Epidermal melanocyte (primary cell): ENCODE results near the gene MYO7A.

Experiments used
- DNase-seq: peaks from one replicate; pipeline ENCODE4 v3.0.0; 2011; ENCODE audit warnings: low spot score; ENCODE audit not compliant: insufficient read length

The MYO7A gene

GRCh38 chr11:77111946-77112345 lies 16.1 kb upstream of the MYO7A start:
- no peak for DNase-seq

GRCh38 chr11:77112641-77113381 lies 15.2 kb upstream of the MYO7A start:
- DNase-seq: no peak

DNA sequence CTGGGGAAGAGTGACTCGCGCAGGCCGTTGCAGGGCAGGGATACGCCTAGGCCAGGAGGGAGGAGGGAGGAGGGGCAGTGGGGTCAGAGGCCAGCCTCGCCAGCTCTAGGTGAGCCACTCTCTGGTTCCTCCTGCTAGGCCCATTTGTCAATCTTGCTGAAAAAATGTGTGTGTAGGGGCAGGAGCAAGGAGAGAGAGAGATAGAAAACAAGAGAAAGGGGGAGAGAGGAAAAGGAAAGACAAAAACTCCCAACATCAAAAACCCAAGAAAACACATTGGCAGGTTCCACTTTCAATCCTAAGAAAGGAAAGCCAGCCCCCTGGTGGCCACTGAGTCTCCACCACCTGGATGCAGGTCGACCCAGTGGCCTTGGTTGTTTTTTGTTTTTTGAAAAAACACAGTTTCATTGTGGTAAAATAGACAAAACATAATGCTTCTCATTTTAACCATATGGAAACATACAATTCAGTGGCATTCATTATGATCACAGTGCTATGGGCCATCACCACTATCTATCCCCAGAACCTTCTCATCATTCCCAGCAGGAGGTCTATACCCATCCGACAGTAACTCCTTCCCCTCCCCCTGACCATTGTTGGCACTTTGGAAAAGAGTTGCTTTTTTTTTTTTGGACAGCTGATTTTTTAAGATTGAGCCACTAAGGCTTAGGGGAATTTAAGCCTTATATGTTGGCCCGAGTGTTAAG lies 14.5 kb upstream of the MYO7A start:
- no peak for DNase-seq

- DNase-seq: no peak
Measured at GRCh38 chr11:77114089-77114463, 14.0 kb upstream of the MYO7A start.

GRCh38 chr11:77115181-77115611 lies 12.8 kb upstream of the MYO7A start:
- no peak for DNase-seq

GRCh38 chr11:77115956-77116355 lies 12.1 kb upstream of the MYO7A start:
- DNase-seq: no peak

DNA sequence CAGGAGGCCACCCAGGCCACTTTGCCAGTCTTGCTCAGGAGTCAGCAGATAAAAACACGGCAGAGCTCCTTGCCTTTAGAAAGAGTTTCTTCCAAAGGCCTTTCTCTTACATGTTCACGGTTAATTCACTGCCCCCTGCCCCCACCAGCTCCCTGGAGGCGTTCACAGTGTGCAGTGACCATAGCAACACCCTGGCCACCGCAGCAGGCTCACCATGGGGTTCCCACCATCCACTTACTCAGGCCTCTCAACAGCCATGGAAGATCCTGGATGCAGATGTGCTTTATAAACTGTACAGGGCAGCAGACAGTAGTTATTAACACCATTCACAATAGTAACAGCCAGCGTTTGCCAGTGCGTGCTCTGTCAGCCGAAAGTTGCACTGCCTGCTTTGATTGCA lies 10.6 kb upstream of the MYO7A start:
- DNase-seq: no peak

DNA sequence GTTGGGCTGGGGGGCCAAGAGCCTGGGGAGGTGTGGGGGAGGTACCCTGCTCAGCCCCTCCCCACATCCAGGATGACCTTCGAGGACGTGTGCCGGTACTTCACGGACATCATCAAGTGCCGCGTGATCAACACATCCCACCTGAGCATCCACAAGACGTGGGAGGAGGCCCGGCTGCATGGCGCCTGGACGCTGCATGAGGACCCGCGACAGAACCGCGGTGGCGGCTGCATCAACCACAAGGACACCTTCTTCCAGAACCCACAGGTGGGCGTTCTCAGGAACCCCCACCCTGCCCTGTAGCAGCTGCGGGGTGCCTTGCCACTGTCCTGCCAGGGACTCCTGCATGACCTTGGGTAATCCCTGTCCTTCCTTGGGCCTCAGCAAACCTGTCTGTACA lies 10.0 kb upstream of the MYO7A start:
- DNase-seq: no peak

GRCh38 chr11:77118971-77119370 lies 9.1 kb upstream of the MYO7A start:
- DNase-seq: no peak

DNA sequence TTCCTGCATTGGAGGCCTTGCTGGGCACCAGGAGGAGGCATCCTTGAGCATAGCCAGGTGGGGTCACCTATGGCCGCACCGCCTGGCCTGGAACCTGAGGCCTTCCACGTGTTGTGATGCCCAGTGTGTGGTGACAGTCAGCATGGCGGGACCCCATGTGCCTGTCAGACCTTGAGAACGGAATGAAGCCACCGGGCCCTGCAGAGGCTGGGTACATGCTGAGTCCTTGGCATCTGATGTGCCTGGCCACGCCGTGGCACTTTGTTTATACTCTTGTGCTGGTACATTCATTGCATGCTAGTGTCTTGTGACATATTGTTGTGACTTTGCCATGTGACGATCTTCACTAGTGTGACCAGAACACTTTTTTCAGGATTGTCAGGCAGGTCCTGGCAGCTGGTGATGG lies 8.5 kb upstream of the MYO7A start:
- no peak for DNase-seq

DNA sequence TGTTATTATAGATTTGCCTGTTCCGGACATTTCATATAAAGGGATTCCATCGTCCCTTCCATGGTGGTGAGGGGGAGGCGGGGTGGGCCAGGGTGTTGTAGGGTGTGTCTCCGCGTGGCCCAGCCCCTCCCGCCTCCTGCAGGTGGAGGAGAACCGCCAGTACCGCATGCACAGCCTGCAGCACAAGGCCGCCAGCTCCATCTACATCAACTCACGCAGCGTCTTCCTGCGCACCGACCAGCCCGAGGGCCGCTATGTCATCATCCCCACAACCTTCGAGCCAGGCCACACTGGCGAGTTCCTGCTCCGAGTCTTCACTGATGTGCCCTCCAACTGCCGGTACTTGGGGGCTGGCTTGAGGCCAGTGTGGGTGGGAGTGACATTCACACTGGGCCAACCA lies 7.5 kb upstream of the MYO7A start:
- no peak for DNase-seq

GRCh38 chr11:77121096-77121640 lies 6.9 kb upstream of the MYO7A start:
- no peak for DNase-seq

DNA sequence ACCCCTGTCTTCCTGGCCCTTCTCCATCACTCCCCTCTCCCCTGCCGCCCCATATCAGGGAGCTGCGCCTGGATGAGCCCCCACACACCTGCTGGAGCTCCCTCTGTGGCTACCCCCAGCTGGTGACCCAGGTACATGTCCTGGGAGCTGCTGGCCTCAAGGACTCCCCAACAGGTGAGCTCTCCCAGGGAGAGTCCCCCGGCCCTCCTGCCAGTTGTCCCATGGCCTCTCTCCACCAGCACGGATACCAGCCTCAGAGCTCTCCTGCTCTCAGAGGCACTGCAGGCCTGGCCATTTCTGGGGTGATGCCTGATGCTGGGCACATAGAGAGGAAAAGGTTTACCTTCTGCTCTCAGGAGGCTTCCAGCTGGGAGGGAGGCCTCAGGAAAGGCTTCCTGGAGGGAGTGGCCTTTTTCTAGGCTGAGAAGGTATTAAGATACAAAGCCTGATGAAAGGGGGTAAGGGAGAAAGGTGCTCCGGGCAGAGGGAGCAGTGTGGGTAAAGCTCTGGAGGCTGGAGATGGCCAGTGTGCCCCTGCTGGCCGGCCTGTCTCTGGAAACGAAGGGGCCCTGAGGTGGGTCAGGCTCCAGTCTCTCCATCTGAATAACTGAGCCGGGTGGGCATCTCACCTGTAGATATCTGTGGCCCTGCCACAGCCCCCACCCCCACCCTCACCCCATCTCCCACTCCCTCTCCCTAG lies 6.0 kb upstream of the MYO7A start:
- no peak for DNase-seq

DNA sequence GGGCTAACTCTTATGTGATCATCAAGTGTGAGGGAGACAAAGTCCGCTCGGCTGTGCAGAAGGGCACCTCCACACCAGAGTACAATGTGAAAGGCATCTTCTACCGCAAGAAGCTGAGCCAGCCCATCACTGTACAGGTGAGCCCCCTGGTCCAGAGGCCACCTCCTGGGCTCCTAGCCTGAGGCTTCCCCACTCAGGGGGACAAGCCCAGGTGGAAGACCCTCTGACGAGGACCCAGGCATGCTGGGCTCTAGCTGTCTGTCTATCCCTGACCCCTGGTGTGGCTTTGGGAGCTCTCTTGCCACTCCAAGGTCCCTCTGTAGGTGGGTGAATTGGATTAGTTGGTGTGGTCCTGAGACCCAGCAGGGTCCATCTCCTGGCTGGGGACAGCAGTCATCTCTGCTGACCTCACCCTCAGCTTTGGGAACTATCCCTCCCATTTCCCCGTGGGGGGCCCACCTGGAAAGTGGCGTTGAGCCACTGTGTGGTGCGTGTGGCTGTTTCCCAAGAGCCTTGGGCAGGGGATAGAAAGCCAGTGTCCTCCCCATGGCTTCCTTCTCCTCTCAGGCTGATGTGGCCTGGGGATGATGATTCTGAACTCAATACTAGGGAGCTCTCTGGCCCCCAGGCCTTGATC lies 5.4 kb upstream of the MYO7A start:
- DNase-seq: no peak

DNA sequence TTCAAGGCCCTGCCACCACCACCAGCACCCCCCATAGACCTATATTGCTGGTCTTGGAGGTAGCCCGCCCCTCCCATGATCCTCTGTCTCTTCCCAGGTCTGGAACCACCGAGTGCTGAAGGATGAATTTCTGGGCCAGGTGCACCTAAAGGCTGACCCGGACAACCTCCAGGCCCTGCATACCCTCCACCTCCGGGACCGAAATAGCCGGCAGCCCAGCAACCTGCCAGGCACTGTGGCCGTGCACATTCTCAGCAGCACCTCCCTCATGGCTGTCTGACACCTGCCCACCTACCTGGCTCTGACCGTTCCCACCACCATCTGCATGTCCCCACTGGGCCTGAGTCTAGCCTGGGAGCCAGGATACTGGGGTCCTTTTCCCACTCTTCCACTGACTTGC lies 4.5 kb upstream of the MYO7A start:
- DNase-seq: no peak

GRCh38 chr11:77124041-77124440 lies 4.0 kb upstream of the MYO7A start:
- no peak for DNase-seq

GRCh38 chr11:77124488-77124887 lies 3.6 kb upstream of the MYO7A start:
- no peak for DNase-seq

- no peak for DNase-seq
Measured at GRCh38 chr11:77125191-77125590, 2.9 kb upstream of the MYO7A start.

DNA sequence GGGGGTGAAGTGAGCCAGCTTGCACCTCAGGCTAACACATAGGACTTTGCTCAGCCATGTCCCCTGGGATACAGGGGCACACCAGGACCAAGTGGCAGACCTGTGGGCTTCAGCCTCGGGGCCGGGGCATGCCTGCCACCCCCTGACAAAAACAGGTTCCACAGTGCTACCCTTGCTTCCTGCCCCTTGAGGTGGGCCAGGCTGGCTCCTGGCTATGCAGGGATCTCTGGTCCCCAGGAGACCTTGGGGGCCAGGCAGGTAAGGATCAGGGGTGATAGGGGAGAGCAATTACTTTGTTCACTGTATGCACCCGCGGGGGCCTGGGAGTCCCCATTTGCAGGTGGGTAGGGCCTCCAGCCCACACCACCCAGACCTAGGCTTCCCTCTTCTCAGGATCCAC lies 2.4 kb upstream of the MYO7A start:
- DNase-seq: no peak

DNA sequence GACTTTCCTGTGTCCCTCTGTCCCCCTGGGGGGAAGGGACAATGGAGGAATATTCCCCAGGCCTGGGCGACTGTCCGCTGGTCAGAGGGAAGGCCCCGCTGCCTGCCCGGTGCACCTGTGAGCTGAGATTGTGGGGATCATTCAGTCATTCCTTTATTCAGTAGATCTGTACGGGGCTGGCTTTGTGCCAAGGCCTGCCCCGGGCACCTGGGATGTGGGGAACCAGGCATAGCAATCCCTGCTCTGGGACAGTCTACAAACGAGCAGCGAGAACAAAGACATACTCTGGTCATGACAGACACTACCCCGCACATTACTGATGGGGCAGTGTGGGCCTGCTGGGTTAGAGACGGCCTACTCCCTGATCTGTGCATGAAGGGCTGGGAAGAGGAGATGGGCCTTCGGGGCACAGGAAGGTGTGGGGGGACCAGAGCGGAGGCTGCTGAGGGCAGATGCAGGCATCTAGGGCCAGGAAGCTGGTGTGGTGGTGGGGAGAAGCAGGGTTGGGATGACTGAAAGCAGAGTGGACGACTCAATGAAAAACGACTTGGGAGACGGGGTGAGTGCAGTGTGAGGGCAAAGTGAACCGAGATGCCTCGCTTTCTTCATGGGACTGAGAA lies 1.8 kb upstream of the MYO7A start:
- no peak for DNase-seq

DNA sequence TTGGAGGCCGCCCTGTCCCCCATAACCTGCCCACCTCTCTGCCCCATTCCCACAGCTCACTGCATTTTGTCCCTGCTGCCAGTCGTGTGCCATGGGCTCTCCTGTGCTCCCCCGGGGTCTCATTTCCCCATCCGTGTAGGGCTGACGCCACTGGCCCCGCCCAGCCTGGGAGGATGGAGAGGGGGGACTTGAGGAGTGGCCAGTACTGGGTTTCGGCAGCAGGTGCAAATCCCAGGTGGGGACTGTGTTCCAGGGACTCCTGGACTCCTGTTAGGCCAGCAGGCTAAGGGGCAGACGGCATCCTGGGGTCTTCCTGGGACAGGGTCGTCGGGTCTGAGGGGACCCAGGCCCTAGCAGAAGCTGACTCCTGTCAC lies 1.2 kb upstream of the MYO7A start:
- no peak for DNase-seq
